Kidney (tissue), 14 donors: ENCODE measurements around the gene CHD9. TPM values are rescaled to one million over a fixed set of nuclear protein-coding genes. Genes with fewer than 3 reads are reported as not detected.
"Not testable (repeated sequence)": the region's sequence is repeated elsewhere in the genome, so short reads cannot be mapped to it uniquely, and the experiment has no call there.

ENCODE experiments used
- DNase-seq, 5 donors: peaks; one replicate each; pipeline ENCODE4 v3.0.0-alpha.2; 2013 to 2020
- FAIRE-seq: peaks from 2 replicates; lab custom pipeline; 2012; peaks lifted over from hg19 to GRCh38; lab: Jason Lieb, UNC
- H3K27ac ChIP-seq, 2 donors: one replicate each; pipeline ENCODE4 v1.7.0; 2013; ENCODE audit warnings: low read depth in 2 of 2, low read length in 2 of 2, inconsistent platforms in 1 of 2
- H3K27me3 ChIP-seq: one replicate; pipeline ENCODE4 v1.7.1; 2013; ENCODE audit warnings: low read length, inconsistent platforms; ENCODE audit not compliant: control insufficient read depth, insufficient read depth
- H3K36me3 ChIP-seq, 3 donors: one replicate each; pipeline versions ENCODE4 v1.7.0 to v1.7.1; 2013; ENCODE audit warnings: low read length in 3 of 3, control low read depth in 1 of 3, inconsistent platforms in 1 of 3; ENCODE audit not compliant: insufficient read depth in 3 of 3, control insufficient read depth in 2 of 3
- H3K4me1 ChIP-seq, 3 donors: one replicate each; pipeline versions ENCODE4 v1.7.0 to v1.7.1; 2013; ENCODE audit warnings: low read length in 3 of 3, inconsistent platforms in 1 of 3, low read depth in 1 of 3; ENCODE audit not compliant: control insufficient read depth in 2 of 3, insufficient read depth in 2 of 3
- H3K4me3 ChIP-seq, 3 donors: one replicate each; pipeline versions ENCODE4 v1.7.0 to v1.8.1; 2013; ENCODE audit warnings: low read length in 3 of 3, control low read depth in 1 of 3, inconsistent platforms in 1 of 3
- H3K9ac ChIP-seq, 3 donors: one replicate each; pipeline versions ENCODE4 v1.7.0 to v1.7.1; 2013; ENCODE audit warnings: low read length in 3 of 3, control low read depth in 1 of 3, inconsistent platforms in 1 of 3
- H3K9me3 ChIP-seq, 3 donors: one replicate each; pipeline versions ENCODE4 v1.7.0 to v1.7.1; 2013; ENCODE audit warnings: low read length in 3 of 3, control low read depth in 1 of 3, inconsistent platforms in 1 of 3; ENCODE audit not compliant: control insufficient read depth in 2 of 3, insufficient read depth in 1 of 3
- intact Hi-C: fragments of 100-400 bp; cut with DNase I; formaldehyde crosslinking; loops from one replicate; pipeline ENCODE4 v1.11.1; 2022
- polyA plus RNA-seq: library from polyadenylated mRNA; stranded (reverse); fragments of 350-450 nt; fragmentation: Illumina TruSeq; extraction: RNeasy Lipid Tissue Mini Kit (QIAGEN cat#74804); gene quantifications from one replicate; pipeline ENCODE4 v1.2.3, GENCODE V29; 2014; ENCODE audit warnings: low read depth, low replicate concordance; ENCODE audit not compliant: insufficient read depth
- total RNA-seq: library from RNA; stranded (reverse); fragmentation: NEBNext Ultra II Directional; extraction: Animal tissue kit (Norgen Biotek cat#: 25700); gene quantifications from one replicate; pipeline ENCODE4 v1.2.1, GENCODE V29; 2021
- TF ChIP-seq, protein P1 (sequence below): IDR thresholded peaks from 3 replicates; pipeline ENCODE4 v1.5.1; 2012; ENCODE audit warnings: mild to moderate bottlenecking, moderate library complexity, borderline replicate concordance; ENCODE audit not compliant: insufficient read depth; ENCODE audit errors: extremely low read depth
- donor health status: control.
- donor health status: control.
- donor health status: control.
- donor health status: control.
- donor health status: control.
- donor health status: DM: yes; HTN: yes; CAD: no.
- donor health status: Normal renal cell carcinoma (clear cell type).

CHD9 gene
- total and polyA plus RNA-seq, 2 donors from 2014 or later: 9.4 to 83.7 TPM

DNA sequence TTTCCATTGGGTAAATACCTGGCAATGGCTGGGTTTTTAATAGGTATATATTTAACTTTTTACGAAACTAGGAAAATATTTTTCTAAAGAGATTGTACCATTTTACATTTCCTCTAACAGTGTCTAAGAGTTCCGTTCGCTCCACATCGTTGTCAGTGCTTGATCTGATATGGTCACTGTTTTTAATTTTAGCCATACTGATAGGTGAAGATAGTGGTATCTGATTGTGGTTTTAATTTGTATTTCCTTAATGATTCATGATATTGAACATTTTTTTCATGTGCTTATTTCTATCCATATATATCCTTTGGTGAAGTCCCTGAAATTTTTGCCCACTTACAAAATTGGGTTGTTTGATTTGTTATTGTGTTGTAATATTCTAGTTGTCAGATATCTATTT, 117.7 kb downstream of the CHD9 start:
- TF ChIP-seq, protein P1, sequence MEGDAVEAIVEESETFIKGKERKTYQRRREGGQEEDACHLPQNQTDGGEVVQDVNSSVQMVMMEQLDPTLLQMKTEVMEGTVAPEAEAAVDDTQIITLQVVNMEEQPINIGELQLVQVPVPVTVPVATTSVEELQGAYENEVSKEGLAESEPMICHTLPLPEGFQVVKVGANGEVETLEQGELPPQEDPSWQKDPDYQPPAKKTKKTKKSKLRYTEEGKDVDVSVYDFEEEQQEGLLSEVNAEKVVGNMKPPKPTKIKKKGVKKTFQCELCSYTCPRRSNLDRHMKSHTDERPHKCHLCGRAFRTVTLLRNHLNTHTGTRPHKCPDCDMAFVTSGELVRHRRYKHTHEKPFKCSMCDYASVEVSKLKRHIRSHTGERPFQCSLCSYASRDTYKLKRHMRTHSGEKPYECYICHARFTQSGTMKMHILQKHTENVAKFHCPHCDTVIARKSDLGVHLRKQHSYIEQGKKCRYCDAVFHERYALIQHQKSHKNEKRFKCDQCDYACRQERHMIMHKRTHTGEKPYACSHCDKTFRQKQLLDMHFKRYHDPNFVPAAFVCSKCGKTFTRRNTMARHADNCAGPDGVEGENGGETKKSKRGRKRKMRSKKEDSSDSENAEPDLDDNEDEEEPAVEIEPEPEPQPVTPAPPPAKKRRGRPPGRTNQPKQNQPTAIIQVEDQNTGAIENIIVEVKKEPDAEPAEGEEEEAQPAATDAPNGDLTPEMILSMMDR: no peak
- DNase-seq (no peak), FAIRE-seq (no peak)
- H3K9me3 ChIP-seq: no peaks in the 10 kb centered on the region
- H3K27me3 ChIP-seq: no peaks in the 10 kb centered on the region
- intact Hi-C loops: no loop called here
- no peak overlapping the region for H3K4me3 ChIP-seq
- no peaks in the 10 kb centered on the region for H3K4me1 ChIP-seq
- no peak overlapping the region for H3K27ac ChIP-seq
- no peaks in the 10 kb centered on the region for H3K36me3 ChIP-seq
- no peak overlapping the region for H3K9ac ChIP-seq

DNA sequence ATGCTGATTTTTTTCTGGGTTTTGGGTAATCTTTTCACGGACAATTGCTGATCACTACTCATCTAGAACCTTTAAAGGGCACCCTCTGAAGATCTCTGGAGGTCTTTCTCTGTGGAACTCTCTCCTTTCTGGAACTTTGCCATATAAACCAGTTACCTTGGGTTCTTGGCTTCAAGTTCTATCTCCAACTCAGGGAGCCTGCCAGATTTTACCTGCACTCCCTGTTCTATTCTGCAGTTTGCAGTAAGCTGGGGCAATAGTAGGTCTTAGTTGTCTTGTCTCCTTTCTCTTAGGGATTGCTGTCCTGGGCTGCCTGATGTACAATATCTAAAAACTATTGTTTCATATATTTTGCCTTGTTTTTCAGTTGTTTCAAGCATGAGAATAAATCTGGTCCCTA, 120.3 kb downstream of the CHD9 start:
- H3K4me3 ChIP-seq: no peak overlapping the region
- no peaks in the 10 kb centered on the region for H3K4me1 ChIP-seq
- H3K9ac ChIP-seq: no peak overlapping the region
- no peaks in the 10 kb centered on the region for H3K27me3 ChIP-seq
- H3K27ac ChIP-seq: no peak overlapping the region
- no peaks in the 10 kb centered on the region for H3K9me3 ChIP-seq
- DNase-seq: no peak
- intact Hi-C loops: no loop called here
- H3K36me3 ChIP-seq: no peaks in the 10 kb centered on the region
- TF ChIP-seq, protein P1: no peak
- no peak for FAIRE-seq

DNA sequence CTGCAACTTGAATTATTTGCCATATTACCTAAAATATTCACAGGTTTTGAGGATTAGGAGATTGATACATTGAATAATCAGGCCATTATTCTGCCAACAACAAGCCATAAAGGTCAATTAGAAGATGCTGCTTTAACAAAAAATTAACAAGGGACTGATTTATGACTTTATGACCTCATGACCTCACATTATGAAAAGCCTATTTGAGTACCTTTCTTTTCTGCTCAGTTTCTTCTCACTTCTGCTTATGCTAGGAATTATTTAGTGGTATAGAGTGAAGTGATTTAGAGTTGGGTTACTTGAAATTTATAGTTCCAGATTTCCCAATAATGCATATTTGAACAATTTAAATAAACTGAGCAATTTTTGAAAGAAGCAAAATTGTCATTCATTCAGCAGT, 121.6 kb downstream of the CHD9 start:
- TF ChIP-seq, protein P1: no peak
- no peaks in the 10 kb centered on the region for H3K4me1 ChIP-seq
- H3K9ac ChIP-seq: no peak overlapping the region
- no peak for DNase-seq
- no peak overlapping the region for H3K27ac ChIP-seq
- no peak for FAIRE-seq
- H3K36me3 ChIP-seq: no peaks in the 10 kb centered on the region
- H3K9me3 ChIP-seq: no peaks in the 10 kb centered on the region
- no peaks in the 10 kb centered on the region for H3K27me3 ChIP-seq
- H3K4me3 ChIP-seq: no peak overlapping the region
- intact Hi-C loops: no loop called here

DNA sequence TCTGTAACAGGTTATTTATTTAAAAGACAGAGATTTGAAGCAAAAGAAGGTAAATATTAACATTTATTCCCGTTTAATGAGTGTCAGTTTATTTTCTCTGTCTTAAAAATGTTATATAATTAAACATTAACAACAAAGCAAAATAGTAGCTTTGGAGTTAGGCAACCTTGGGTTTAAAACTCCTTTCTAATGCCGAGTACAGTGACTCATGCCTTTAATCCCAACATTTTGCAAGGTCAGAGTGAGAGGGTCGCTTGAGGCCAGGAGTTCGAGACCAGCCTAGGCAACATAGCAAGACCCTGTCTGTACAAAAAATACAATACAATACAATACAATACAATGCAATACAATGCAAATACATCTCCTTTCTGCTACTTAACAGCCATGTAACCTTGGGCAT, 128.7 kb downstream of the CHD9 start:
- TF ChIP-seq, protein P1: no peak
- DNase-seq (no peak), FAIRE-seq (peak; percentile 77)
- no peaks in the 10 kb centered on the region for H3K9me3 ChIP-seq
- intact Hi-C loops: no loop called here
- H3K9ac ChIP-seq: no peak overlapping the region
- peaks cover 0 to 22% (median 7%) of the 10 kb centered on the region in 3 donors for H3K4me1 ChIP-seq
- no peaks in the 10 kb centered on the region for H3K36me3 ChIP-seq
- H3K4me3 ChIP-seq: peak overlapping the region in 1 of 3 donors; percentile 12
- peak overlapping the region; percentile 53 to 64 for H3K27ac ChIP-seq
- no peaks in the 10 kb centered on the region for H3K27me3 ChIP-seq

DNA sequence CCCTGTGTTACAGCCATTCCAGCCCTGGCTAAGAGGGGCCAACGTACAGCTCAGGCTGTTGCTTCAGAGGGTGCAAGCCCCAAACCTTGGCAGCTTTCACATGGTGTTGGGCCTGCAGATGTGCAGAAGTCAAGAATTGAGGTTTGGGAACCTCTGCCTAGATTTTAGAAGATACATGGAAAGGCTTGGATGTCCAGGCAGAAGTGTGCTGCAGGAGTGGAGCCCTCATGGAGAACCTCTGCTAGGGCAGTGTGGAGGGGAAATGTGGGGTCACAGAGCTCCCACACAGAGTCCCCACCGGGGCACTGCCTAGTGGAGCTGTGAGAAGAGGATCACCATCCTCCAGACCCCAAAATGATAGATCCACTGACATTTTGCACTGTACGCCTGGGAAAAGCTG, 130.9 kb downstream of the CHD9 start:
- H3K9ac ChIP-seq, H3K9me3 ChIP-seq, DNase-seq, H3K27me3 ChIP-seq, H3K36me3 ChIP-seq, intact Hi-C loops, FAIRE-seq, H3K4me3 ChIP-seq: not testable (repeated sequence)
- Histone ChIP-seq H3K4me1 (peaks cover 0 to 22% (median 7%) of the 10 kb centered on the region in 3 donors), H3K27ac (peak overlapping the region; percentile 75)
